Progenitor cell of endocrine pancreas (in vitro differentiated cells): ENCODE results near the gene RPRD1B. TPM values are rescaled to one million over a fixed set of nuclear protein-coding genes. Genes with fewer than 3 reads are reported as not detected.
A peak's percentile ranks its signal among the peaks of the same experiment; 100 is the strongest.

Experiments
- DNase-seq: peaks from one replicate; pipeline ENCODE4 v3.0.0; 2021; ENCODE audit warnings: low spot score; ENCODE audit not compliant: unreplicated experiment
- H3K27ac Mint-ChIP-seq: 2 replicates; pipeline ENCODE4 v1.8.0; 2021; ENCODE audit warnings: mild to moderate bottlenecking, moderate library complexity, mixed read lengths
- H3K27me3 Mint-ChIP-seq: 2 replicates; pipeline ENCODE4 v1.8.0; 2021; ENCODE audit warnings: mixed read lengths
- H3K36me3 Mint-ChIP-seq: 2 replicates; pipeline ENCODE4 v1.8.0; 2022; ENCODE audit warnings: mixed read lengths; ENCODE audit not compliant: insufficient read depth
- H3K4me1 Mint-ChIP-seq: 2 replicates; pipeline ENCODE4 v1.8.0; 2021; ENCODE audit warnings: low read depth, mixed read lengths
- H3K4me3 Mint-ChIP-seq: 2 replicates; pipeline ENCODE4 v1.8.0; 2021; ENCODE audit warnings: low read depth, mild to moderate bottlenecking, moderate library complexity, mixed read lengths
- H3K9me3 Mint-ChIP-seq: 2 replicates; pipeline ENCODE4 v1.8.0; 2021; ENCODE audit warnings: low read depth, mixed read lengths
- CTCF ChIP-seq: fragments of 200-600 bp; sonication (generic); IDR thresholded peaks from one replicate; pipeline ENCODE4 v1.5.0; 2021; ENCODE audit warnings: antibody characterized with exemption, mild to moderate bottlenecking; ENCODE audit not compliant: unreplicated experiment
- long read RNA-seq: library from polyadenylated mRNA; unstranded; transcript quantifications from one replicate; pipeline ENCODE4 v2.0.0, GENCODE V29; 2020
- total RNA-seq: library from RNA; stranded (reverse); gene quantifications from 2 replicates; pipeline ENCODE4 v1.2.1, GENCODE V29; 2021

The RPRD1B gene
- 31.7 and 37.4 TPM in 2 replicates for total RNA-seq
- long read RNA-seq, transcript RPRD1B-201 (7 exons, 3,874 nt), result major isoform, 23 of 36 reads
- long read RNA-seq, partial matches to known transcripts, result 1 of 36 reads
- long read RNA-seq, other reads (novel, unspliced or antisense), result 12 of 36 reads

DNA sequence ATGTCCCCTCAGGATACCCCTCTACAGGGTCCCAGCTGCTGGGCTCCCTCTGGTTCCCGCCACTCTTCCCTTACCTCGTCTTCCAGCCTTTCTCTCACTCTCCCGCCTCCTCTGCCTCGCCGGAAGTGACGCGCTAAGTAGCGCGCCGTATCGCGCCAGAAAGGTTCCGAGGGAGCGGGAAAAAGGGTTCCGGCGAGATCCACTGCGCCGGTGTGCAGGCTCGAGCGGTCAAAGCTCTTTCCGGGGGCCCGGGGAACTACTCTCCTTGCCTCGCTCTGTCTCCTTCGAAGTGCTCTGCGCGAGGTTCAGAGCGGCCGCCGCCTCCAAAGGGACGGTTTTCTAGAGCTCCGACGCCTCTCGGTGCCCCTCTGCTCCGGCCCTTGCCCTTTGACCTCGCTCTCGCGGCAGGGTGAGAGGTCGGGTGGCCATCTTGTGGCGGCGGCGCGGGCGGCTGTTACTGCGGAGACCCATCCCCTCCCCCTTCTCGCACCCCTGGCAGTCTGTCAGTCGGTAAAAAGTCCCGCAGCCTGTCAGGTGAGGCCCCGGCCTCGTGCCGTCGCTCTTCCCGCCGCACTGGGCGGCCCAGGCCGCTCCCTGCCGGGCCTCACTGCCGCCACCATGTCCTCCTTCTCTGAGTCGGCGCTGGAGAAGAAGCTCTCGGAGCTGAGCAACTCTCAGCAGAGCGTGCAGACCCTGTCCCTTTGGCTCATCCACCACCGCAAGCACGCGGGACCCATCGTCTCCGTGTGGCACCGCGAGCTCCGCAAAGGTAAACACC lies at the start of gene RPRD1B, which contains the start of gene TTI1:
Gene RPRD1B (plus strand): TSS at position 417 of the 778 bp plus-strand sequence. CDS start 202 bp downstream, at position 619.
Gene TTI1 (minus strand): TSS at position 127 of the 778 bp plus-strand sequence. CDS start 19,640 bp downstream, outside the sequence.
- peaks cover 9% of the 10 kb centered on the region for H3K36me3 Mint-ChIP-seq
- no peak for TF ChIP-seq CTCF
- DNase-seq, result peak; percentile 69
- peak within 1 kb of the TSS; percentile 99 for H3K27ac Mint-ChIP-seq
- H3K27me3 Mint-ChIP-seq, result no peaks in the 10 kb centered on the region
- peaks cover 4% of the 10 kb centered on the region for H3K9me3 Mint-ChIP-seq
- H3K4me1 Mint-ChIP-seq, result peaks cover 31% of the 10 kb centered on the region
- H3K4me3 Mint-ChIP-seq, result peak within 1 kb of the TSS; percentile 97

DNA sequence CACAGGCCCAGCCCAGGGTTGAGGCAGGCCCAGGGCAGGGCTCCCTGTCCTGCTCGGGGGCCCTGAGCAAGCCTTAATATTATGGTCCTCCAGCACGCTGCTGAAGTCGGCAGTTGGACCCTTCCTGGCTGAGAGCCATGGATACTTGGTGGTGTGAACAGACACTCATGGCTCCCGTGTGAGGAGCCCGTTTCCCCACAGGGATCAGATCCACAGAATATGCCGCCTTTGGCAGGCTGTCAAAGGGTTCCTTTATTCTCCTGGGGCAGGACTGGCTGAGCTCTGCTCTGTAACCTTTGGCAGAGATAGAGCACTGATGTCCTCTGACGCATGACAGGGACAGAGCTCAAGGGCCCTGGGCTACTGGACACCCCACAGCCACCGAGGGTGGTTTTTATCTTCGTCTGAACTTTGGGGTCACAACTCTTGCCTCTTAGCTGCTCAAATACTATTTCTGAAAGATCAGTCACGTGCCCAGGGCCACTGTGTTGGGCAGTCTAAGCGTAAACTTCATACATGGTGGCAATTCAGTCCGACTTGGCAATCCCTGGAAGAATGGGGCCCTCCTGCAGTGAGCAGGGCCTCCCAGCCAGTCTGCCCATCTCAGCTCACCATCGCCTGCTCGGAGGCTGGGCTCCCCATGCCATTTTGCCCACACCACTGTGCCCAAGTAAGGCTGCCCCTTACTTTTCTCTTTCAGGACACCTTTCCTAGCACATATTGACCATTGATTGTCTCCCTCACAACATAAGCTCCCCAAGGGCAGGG lies 49.3 kb upstream of the RPRD1B start:
- Mint-ChIP-seq H3K9me3 (no peaks in the 10 kb centered on the region), H3K27me3 (no peaks in the 10 kb centered on the region), H3K4me3 (no peak overlapping the region), H3K4me1 (peaks cover 17% of the 10 kb centered on the region), H3K36me3 (peaks cover 12% of the 10 kb centered on the region), H3K27ac (no peak overlapping the region)
- no peak for TF ChIP-seq CTCF
- no peak for DNase-seq

- peaks cover 12% of the 10 kb centered on the region for H3K36me3 Mint-ChIP-seq
- peaks cover 26% of the 10 kb centered on the region for H3K4me1 Mint-ChIP-seq
- no peak for TF ChIP-seq CTCF
- DNase-seq, result no peak
- no peak overlapping the region for H3K4me3 Mint-ChIP-seq
- H3K9me3 Mint-ChIP-seq, result no peaks in the 10 kb centered on the region
- no peak overlapping the region for H3K27ac Mint-ChIP-seq
- no peaks in the 10 kb centered on the region for H3K27me3 Mint-ChIP-seq
Measured at GRCh38 chr20:37986044-37986858, 47.3 kb upstream of the RPRD1B start.

GRCh38 chr20:37986873-37987601 lies 46.5 kb upstream of the RPRD1B start:
- Mint-ChIP-seq H3K36me3 (peaks cover 8% of the 10 kb centered on the region), H3K4me3 (no peak overlapping the region), H3K27ac (peak overlapping the region; percentile 81), H3K27me3 (no peaks in the 10 kb centered on the region), H3K9me3 (no peaks in the 10 kb centered on the region), H3K4me1 (peaks cover 28% of the 10 kb centered on the region)
- no peak for TF ChIP-seq CTCF
- no peak for DNase-seq
